Measurements from ENCODE around the gene KRABD2. TPM values are rescaled to one million over a fixed set of nuclear protein-coding genes. Genes with fewer than 3 reads are reported as not detected.

Gene KRABD2

DNA sequence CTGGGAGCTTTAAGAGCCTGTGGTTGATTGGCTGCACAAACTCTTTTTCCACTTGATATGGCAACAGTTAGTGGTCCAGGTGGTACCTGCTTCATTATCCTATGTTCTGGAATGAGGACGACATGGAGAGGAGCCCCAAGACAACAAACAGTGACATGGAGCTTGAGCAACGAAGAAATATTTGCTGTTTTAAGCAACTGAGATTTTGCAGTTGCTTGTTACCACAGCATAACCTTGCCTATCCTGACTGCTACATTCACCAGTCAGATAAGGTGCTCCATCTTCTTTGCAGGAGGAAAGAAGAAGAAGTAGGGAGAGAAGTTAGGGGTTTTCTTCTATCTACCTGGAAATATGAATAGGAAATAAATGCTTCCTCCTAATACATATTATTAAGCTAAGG lies 44.4 kb downstream of the KRABD2 start:
- no peak overlapping the region for H2AFZ ChIP-seq (replicated peaks)
- H3K4me1 ChIP-seq, result no peaks in the 10 kb centered on the region
- Mint-ChIP-seq H3K36me3 (no peaks in the 10 kb centered on the region), H3K9me3 (no peaks in the 10 kb centered on the region), H3K27ac (no peak overlapping the region), H3K27me3 (ENCODE audit: insufficient read depth, low read depth) (peaks cover 8% of the 10 kb centered on the region), H3K4me3 (no peak overlapping the region), H3K4me1 (peaks cover 21% of the 10 kb centered on the region)
- H3K4me2 ChIP-seq, result no peak overlapping the region
- DNase-seq (ENCODE audit: low spot score), result no peak
- no peaks in the 10 kb centered on the region for H3K9me3 ChIP-seq (ENCODE audit: low read depth)
- H3K9ac ChIP-seq, result no peak overlapping the region
- H3K27ac ChIP-seq, result no peak overlapping the region
- H3K4me3 ChIP-seq, result no peak overlapping the region
- H3K27me3 ChIP-seq, result peaks cover 7% of the 10 kb centered on the region
- no peaks in the 10 kb centered on the region for H3K79me2 ChIP-seq (ENCODE audit: low read depth)
- TF ChIP-seq CTCF (IDR thresholded peaks at IDR 0.05), result no peak
- TF ChIP-seq EZH2phosphoT487 (IDR thresholded peaks at IDR 0.05), result no peak
- TF ChIP-seq EZH2 (IDR thresholded peaks at IDR 0.05), result no peak
- H4K20me1 ChIP-seq (ENCODE audit: low read depth), result no peaks in the 10 kb centered on the region
- peaks cover 12% of the 10 kb centered on the region for H3F3A ChIP-seq (ENCODE audit: low read depth)
- no peaks in the 10 kb centered on the region for H3K36me3 ChIP-seq

GRCh38 chr17:8327303-8327649 lies 49.2 kb downstream of the KRABD2 start:
- no peak overlapping the region for H3K27ac Mint-ChIP-seq
- peaks cover 13% of the 10 kb centered on the region for H3K27me3 Mint-ChIP-seq (ENCODE audit: insufficient read depth, low read depth)
- Histone ChIP-seq H3K4me3 (peak overlapping the region; percentile 47), H3K36me3 (no peaks in the 10 kb centered on the region), H3F3A (ENCODE audit: low read depth) (peaks cover 11% of the 10 kb centered on the region), H3K27ac (no peak overlapping the region), H3K4me1 (no peaks in the 10 kb centered on the region), H3K79me2 (ENCODE audit: low read depth) (no peaks in the 10 kb centered on the region), H2AFZ (replicated peaks) (peak overlapping the region; percentile 57), H3K9ac (no peak overlapping the region), H4K20me1 (ENCODE audit: low read depth) (no peaks in the 10 kb centered on the region), H3K27me3 (peaks cover 33% of the 10 kb centered on the region), H3K4me2 (peak overlapping the region; percentile 73), H3K9me3 (ENCODE audit: low read depth) (no peaks in the 10 kb centered on the region)
- H3K36me3 Mint-ChIP-seq, result no peaks in the 10 kb centered on the region
- no peak for DNase-seq (ENCODE audit: low spot score)
- no peaks in the 10 kb centered on the region for H3K9me3 Mint-ChIP-seq
- peak overlapping the region; percentile 59 for H3K4me3 Mint-ChIP-seq
- no peak for TF ChIP-seq CTCF (IDR thresholded peaks at IDR 0.05)
- TF ChIP-seq EZH2phosphoT487 (IDR thresholded peaks at IDR 0.05), result no peak
- no peak for TF ChIP-seq EZH2 (IDR thresholded peaks at IDR 0.05)
- H3K4me1 Mint-ChIP-seq, result peaks cover 13% of the 10 kb centered on the region

Small RNAs within 50 kb of the gene (small RNA-seq; reads per million reads assigned to genes)
- gene RF00265, result not detected

Other genes starting within 250 kb of the KRABD2 start
- 3.2 and 11.4 TPM in 2 replicates for gene PER1, start 224.3 kb downstream of the KRABD2 start, total RNA-seq (ENCODE audit: low replicate concordance)
- gene VAMP2, start 213.8 kb downstream of the KRABD2 start, total RNA-seq (ENCODE audit: low replicate concordance), result 9.4 and 11.7 TPM in 2 replicates
- 26.0 and 45.5 TPM in 2 replicates for gene TMEM107, start 200.3 kb downstream of the KRABD2 start, total RNA-seq (ENCODE audit: low replicate concordance)
- 0.71 and 4.1 TPM in 2 replicates for gene BORCS6, start 186.5 kb downstream of the KRABD2 start, total RNA-seq (ENCODE audit: low replicate concordance)
- 149 and 156 TPM in 2 replicates for gene AURKB, start 166.1 kb downstream of the KRABD2 start, total RNA-seq (ENCODE audit: low replicate concordance)
- 6.4 and 10.4 TPM in 2 replicates for gene CTC1, start 128.6 kb downstream of the KRABD2 start, total RNA-seq (ENCODE audit: low replicate concordance)
- 64.6 and 83.5 TPM in 2 replicates for gene PFAS, start 127.4 kb downstream of the KRABD2 start, total RNA-seq (ENCODE audit: low replicate concordance)
- 11.9 and 19.9 TPM in 2 replicates for gene RANGRF, start 88.0 kb downstream of the KRABD2 start, total RNA-seq (ENCODE audit: low replicate concordance)
- 0.67 and 1.1 TPM in 2 replicates for gene SLC25A35, start 81.3 kb downstream of the KRABD2 start, total RNA-seq (ENCODE audit: low replicate concordance)
- gene ARHGEF15, start 66.5 kb downstream of the KRABD2 start, total RNA-seq (ENCODE audit: low replicate concordance), result 0.07 and 0.50 TPM in 2 replicates
- not detected in 2 replicates for gene ODF4, start 36.9 kb downstream of the KRABD2 start, total RNA-seq (ENCODE audit: low replicate concordance)
- 5,403 and 8,768 TPM in 2 replicates for gene RPL26, start 6.5 kb upstream of the KRABD2 start, total RNA-seq (ENCODE audit: low replicate concordance)
- gene RNF222, start 21.1 kb upstream of the KRABD2 start, total RNA-seq (ENCODE audit: low replicate concordance), result not detected in 2 replicates
- gene NDEL1, start 59.2 kb upstream of the KRABD2 start, total RNA-seq (ENCODE audit: low replicate concordance), result 26.9 and 31.6 TPM in 2 replicates

Data from neural progenitor cell (in vitro differentiated cells).